SK-N-SH (cell line): ENCODE measurements around the gene GALC.

Experiments used
- CTCF ChIP-seq: fragments of 200-600 bp; sonication (generic); IDR thresholded peaks from 2 replicates; pipeline ENCODE4 v1.6.1; 2017; ENCODE audit warnings: antibody characterized with exemption, mild to moderate bottlenecking, moderate library complexity
- EP300 ChIP-seq, 2 experiments: IDR thresholded peaks; 2 replicates each; pipeline versions ENCODE4 v1.4.0 to v1.6.1; 2012; ENCODE audit warnings: borderline replicate concordance in 1 of 2, low read depth in 1 of 2, low read length in 1 of 2
- EZH2phosphoT487 ChIP-seq: fragments of 200-600 bp; sonication (generic); IDR thresholded peaks from 2 replicates; pipeline ENCODE4 v1.6.1; 2017; ENCODE audit warnings: low read depth, mixed run types, mild to moderate bottlenecking, antibody characterized with exemption, moderate library complexity, borderline replicate concordance
- FOXJ3 ChIP-seq: sonication (generic); formaldehyde crosslinking; IDR thresholded peaks from 2 replicates; pipeline ENCODE4 v1.5.1; 2020; ENCODE audit warnings: mild to moderate bottlenecking, missing genetic modification reagents
- FOXM1 ChIP-seq: IDR thresholded peaks from 2 replicates; pipeline ENCODE4 v1.4.0; 2012; ENCODE audit warnings: low read depth, mild to moderate bottlenecking
- JUND ChIP-seq: IDR thresholded peaks from 2 replicates; pipeline ENCODE4 v1.4.0; 2012
- MAX ChIP-seq: IDR thresholded peaks from 2 replicates; pipeline ENCODE4 v1.4.0; 2012; ENCODE audit warnings: low read depth
- MXI1 ChIP-seq: IDR thresholded peaks from 2 replicates; pipeline ENCODE4 v1.6.1; 2012; ENCODE audit warnings: mild to moderate bottlenecking, low read depth, low read length, improper control_type of control experiment
- PBX3 ChIP-seq: IDR thresholded peaks from 2 replicates; pipeline ENCODE4; 2012
- POLR2AphosphoS5 ChIP-seq: IDR thresholded peaks from 2 replicates; pipeline ENCODE4 v1.6.1; 2012; ENCODE audit warnings: low read depth, low read length
- REST ChIP-seq: IDR thresholded peaks from 2 replicates; pipeline ENCODE4 v1.6.1; 2012; ENCODE audit warnings: mild to moderate bottlenecking, low read depth, low read length, moderate library complexity
- RFX5 ChIP-seq: IDR thresholded peaks from 2 replicates; pipeline ENCODE4 v1.6.1; 2012; ENCODE audit warnings: mild to moderate bottlenecking, improper control_type of control experiment, low read length
- YY1 ChIP-seq: IDR thresholded peaks from 2 replicates; pipeline ENCODE4 v1.4.0; 2012; ENCODE audit warnings: low read depth, mild to moderate bottlenecking

GRCh38 chr14:87989956-87990299 is 3.1 kb downstream of the GALC start:
- no peak for TF ChIP-seq MAX
- no peak for TF ChIP-seq YY1
- TF ChIP-seq RFX5, result no peak
- no peak for TF ChIP-seq JUND
- no peak for TF ChIP-seq MXI1
- no peak for TF ChIP-seq FOXJ3 (CRISPR knock-in tag)
- no peak for TF ChIP-seq REST
- no peak for TF ChIP-seq EZH2phosphoT487
- TF ChIP-seq POLR2AphosphoS5, result no peak
- TF ChIP-seq EP300 (IDR thresholded peaks at IDR 0.05; ENCODE audit: borderline replicate concordance in 1 of 2, low read depth in 1 of 2, low read length in 1 of 2), result no peak
- no peak for TF ChIP-seq CTCF
- no peak for TF ChIP-seq FOXM1
- no peak for TF ChIP-seq PBX3
